HCT116 (cell line): ENCODE data around the gene NUDT2. TPM values are rescaled to one million over a fixed set of nuclear protein-coding genes. Genes with fewer than 3 reads are reported as not detected.

ENCODE experiments used
- ATAC-seq: fragments of 200-7000 bp; cut with Tn5 transposase; 2 replicates; pipeline ENCODE4 v1.9.1; 2020; ENCODE audit warnings: mild to moderate bottlenecking, moderate library complexity
- BruUV-seq: library from RNA; stranded (reverse); fragments of 400-500 nt; replicated peaks from 2 replicates; lab custom pipeline; 2021; lab: Mats Ljungman, UMichigan
- CTCF ChIA-PET: fragments of 300-600 bp; sonication (Branson Sonifier 250); formaldehyde crosslinking; loops from one replicate; lab custom pipeline; 2021; ENCODE audit warnings: antibody characterized with exemption; lab: Charles Lee
- POLR2A ChIA-PET: fragments of 300-600, 350-600 bp; sonication (Branson Sonifier 250); formaldehyde crosslinking; loops from one replicate; lab custom pipeline; 2021; ENCODE audit warnings: antibody characterized with exemption; lab: Charles Lee
- RAD21 ChIA-PET, 2 experiments: fragments of 300-600 bp; sonication (Branson Sonifier 250); formaldehyde crosslinking; loops; one replicate each; lab custom pipeline; 2023; ENCODE audit warnings: low total read pairs in 2 of 2; ENCODE audit not compliant: uncharacterized antibody in 2 of 2, unreplicated experiment in 2 of 2, low non-redundant PET in 1 of 2; lab: Charles Lee
- DNase-seq: peaks from one replicate; pipeline ENCODE4 v3.0.0-alpha.2; 2010; ENCODE audit warnings: low read depth, low spot score
- H2AFZ ChIP-seq: fragments of 200-600 bp; shearing (Covaris generic), sonication (generic); 2 replicates; pipeline ENCODE4 v1.6.1; 2017; ENCODE audit warnings: low read depth, mixed run types, mixed read lengths, antibody characterized with exemption, low read length; ENCODE audit not compliant: poor library complexity, severe bottlenecking
- H3K27ac ChIP-seq: 2 replicates; pipeline ENCODE4 v1.5.1; 2012; ENCODE audit warnings: low read depth, low read length
- H3K27me3 ChIP-seq: fragments of 200-600 bp; sonication (generic); 2 replicates; pipeline ENCODE4 v1.6.1; 2016; ENCODE audit warnings: mixed run types, low read length, mixed read lengths; ENCODE audit not compliant: insufficient read depth
- H3K36me3 ChIP-seq, 2 experiments: fragments of 200-500 bp in 1 of 2; fragments of 200-600 bp in 1 of 2; sonication (Bioruptor generic) in 1 of 2; sonication (generic) in 1 of 2; 2 replicates each; pipeline versions ENCODE4 v1.5.1 to v1.6.1; 2014 to 2016; ENCODE audit warnings: low read length in 2 of 2, inconsistent platforms in 1 of 2, mixed read lengths in 1 of 2, mixed run types in 1 of 2; ENCODE audit not compliant: insufficient read depth in 2 of 2, control insufficient read depth in 1 of 2
- H3K4me1 ChIP-seq, 2 experiments: fragments of 200-600 bp in 1 of 2; sonication (generic) in 1 of 2; 2 replicates each; pipeline versions ENCODE4 v1.5.1 to v1.6.1; 2012 to 2017; ENCODE audit warnings: low read length in 2 of 2, inconsistent platforms in 1 of 2, mild to moderate bottlenecking in 1 of 2, mixed read lengths in 1 of 2, mixed run types in 1 of 2, moderate library complexity in 1 of 2; ENCODE audit not compliant: insufficient read depth in 2 of 2, control insufficient read depth in 1 of 2
- H3K4me2 ChIP-seq: fragments of 200-600 bp; sonication (generic); 2 replicates; pipeline ENCODE4 v1.6.1; 2017; ENCODE audit warnings: mixed run types, low read length, mixed read lengths
- H3K4me3 ChIP-seq, 2 experiments: fragments of 200-600 bp in 1 of 2; sonication (generic) in 1 of 2; replicated peaks in 1 of 2; 2 replicates each; pipeline ENCODE4 v1.5.1; 2011 to 2016; ENCODE audit warnings: low read length in 2 of 2, control low read depth in 1 of 2, low read depth in 1 of 2, mild to moderate bottlenecking in 1 of 2, mixed read lengths in 1 of 2, mixed run types in 1 of 2
- H3K79me2 ChIP-seq: fragments of 200-600 bp; sonication (generic); 2 replicates; pipeline ENCODE4 v1.6.1; 2017; ENCODE audit warnings: mild to moderate bottlenecking, mixed run types, low read length, moderate library complexity, mixed read lengths; ENCODE audit not compliant: insufficient read depth
- H3K9ac ChIP-seq: fragments of 200-600 bp; sonication (generic); 2 replicates; pipeline ENCODE4 v1.6.1; 2016; ENCODE audit warnings: low read length, mixed read lengths
- H3K9me2 ChIP-seq: fragments of 200-600 bp; sonication (generic), shearing (Covaris generic); 2 replicates; pipeline ENCODE4 v1.6.1; 2017; ENCODE audit warnings: mixed run types, mild to moderate bottlenecking, moderate library complexity; ENCODE audit not compliant: insufficient read depth
- H3K9me3 ChIP-seq, 2 experiments: fragments of 200-500 bp in 1 of 2; fragments of 200-600 bp in 1 of 2; sonication (Bioruptor generic) in 1 of 2; sonication (generic) in 1 of 2; 2 replicates each; pipeline ENCODE4 v1.6.1; 2014 to 2017; ENCODE audit warnings: low read length in 2 of 2, mixed read lengths in 2 of 2, inconsistent platforms in 1 of 2, low read depth in 1 of 2, mild to moderate bottlenecking in 1 of 2, mixed run types in 1 of 2, moderate library complexity in 1 of 2; ENCODE audit not compliant: control insufficient read depth in 1 of 2, insufficient read depth in 1 of 2
- H4K20me1 ChIP-seq: fragments of 200-600 bp; sonication (generic), shearing (Covaris generic); 2 replicates; pipeline ENCODE4 v1.6.1; 2017; ENCODE audit warnings: mixed run types, mild to moderate bottlenecking, moderate library complexity; ENCODE audit not compliant: insufficient read depth
- ATF3 ChIP-seq: IDR thresholded peaks from 2 replicates; pipeline ENCODE4 v1.6.1; 2012
- CTCF ChIP-seq, 3 experiments: fragments of 200-600 bp in 1 of 3; sonication (generic) in 1 of 3; IDR thresholded peaks in 2 of 3; conservative IDR thresholded peaks in 1 of 3; 2 replicates each; pipeline ENCODE4 v1.5.1; 2012 to 2017; ENCODE audit warnings: low read depth in 2 of 3, low read length in 2 of 3, antibody characterized with exemption in 1 of 3, borderline replicate concordance in 1 of 3, control low read depth in 1 of 3, mild to moderate bottlenecking in 1 of 3, mixed read lengths in 1 of 3, mixed run types in 1 of 3, moderate library complexity in 1 of 3; ENCODE audit not compliant: insufficient read depth in 1 of 3
- EGR1 ChIP-seq: IDR thresholded peaks from 2 replicates; pipeline ENCODE4 v1.6.1; 2012; ENCODE audit warnings: low read depth
- REST ChIP-seq: IDR thresholded peaks from 2 replicates; pipeline ENCODE4 v1.6.1; 2012; ENCODE audit warnings: low read depth
- SIN3A ChIP-seq: IDR thresholded peaks from 2 replicates; pipeline ENCODE4 v1.6.1; 2012; ENCODE audit warnings: low read depth
- SP1 ChIP-seq: IDR thresholded peaks from 2 replicates; pipeline ENCODE4 v1.6.1; 2012; ENCODE audit warnings: low read depth
- YY1 ChIP-seq: IDR thresholded peaks from 2 replicates; pipeline ENCODE4 v1.6.1; 2011; ENCODE audit warnings: low read length, low read depth, moderate library complexity, mild to moderate bottlenecking; ENCODE audit not compliant: insufficient replicate concordance; ENCODE audit errors: extremely low read depth
- ZBTB33 ChIP-seq: IDR thresholded peaks from 2 replicates; pipeline ENCODE4 v1.6.1; 2011; ENCODE audit warnings: mild to moderate bottlenecking, low read length, moderate library complexity; ENCODE audit not compliant: insufficient replicate concordance; ENCODE audit errors: extremely low read depth
- ZNF274 ChIP-seq: fragments of 200-500 bp; sonication (Bioruptor generic); IDR thresholded peaks from 2 replicates; pipeline ENCODE4 v1.6.1; 2014; ENCODE audit warnings: mild to moderate bottlenecking, low read depth, low read length, inconsistent platforms
- intact Hi-C: fragments of 100-400 bp; cut with micrococcal nuclease; formaldehyde crosslinking; loops from 2 replicates; pipeline ENCODE4 v1.10.0; 2022
- total RNA-seq: library from RNA; stranded (reverse); gene quantifications from one replicate; pipeline ENCODE4 v1.2.1, GENCODE V29; 2021; ENCODE audit not compliant: unreplicated experiment

Gene NUDT2
- total RNA-seq, 1 experiment from 2014 or later = 39.3 TPM

GRCh38 chr9:34362614-34363214 is 33.3 kb downstream of the NUDT2 start:
- H3K27me3 ChIP-seq = no peaks in the 10 kb centered on the region
- intact Hi-C loops = no loop called here
- ChIA-PET RAD21 (no interaction called here), CTCF (no interaction called here), POLR2A (no interaction called here)
- no peaks in the 10 kb centered on the region for H3K36me3 ChIP-seq
- ATAC-seq (no peak), DNase-seq (no peak)
- no peaks in the 10 kb centered on the region for H4K20me1 ChIP-seq
- TF ChIP-seq SP1 = no peak
- TF ChIP-seq SIN3A = no peak
- no peak for TF ChIP-seq ZNF274
- no peak for TF ChIP-seq EGR1
- no peak for TF ChIP-seq ZBTB33
- H3K9me2 ChIP-seq = no peaks in the 10 kb centered on the region
- no peak overlapping the region for H3K4me2 ChIP-seq
- H3K9me3 ChIP-seq = no peaks in the 10 kb centered on the region
- no peak overlapping the region for H3K4me3 ChIP-seq
- no peaks in the 10 kb centered on the region for H3K79me2 ChIP-seq
- no peak overlapping the region for H3K27ac ChIP-seq
- H3K9ac ChIP-seq = no peak overlapping the region
- H3K4me1 ChIP-seq = no peaks in the 10 kb centered on the region
- no peak overlapping the region for H2AFZ ChIP-seq
- no TSS peak for BruUV-seq

- no peak overlapping the region for H2AFZ ChIP-seq
- no peaks in the 10 kb centered on the region for H3K4me1 ChIP-seq
- ATAC-seq (no peak), DNase-seq (no peak)
- H3K4me2 ChIP-seq = no peak overlapping the region
- H3K4me3 ChIP-seq = no peak overlapping the region
- H4K20me1 ChIP-seq = no peaks in the 10 kb centered on the region
- no peaks in the 10 kb centered on the region for H3K36me3 ChIP-seq
- H3K9ac ChIP-seq = no peak overlapping the region
- intact Hi-C loops = no loop called here
- ChIA-PET CTCF (no interaction called here), POLR2A (no interaction called here), RAD21 (no interaction called here)
- H3K9me3 ChIP-seq = no peaks in the 10 kb centered on the region
- H3K9me2 ChIP-seq = no peaks in the 10 kb centered on the region
- H3K79me2 ChIP-seq = no peaks in the 10 kb centered on the region
- H3K27me3 ChIP-seq = no peaks in the 10 kb centered on the region
- H3K27ac ChIP-seq = no peak overlapping the region
- no TSS peak for BruUV-seq
- TF ChIP-seq CTCF (IDR thresholded peaks at IDR 0.05 in 2 of 3, conservative IDR thresholded peaks at IDR 0.05 in 1 of 3; ENCODE audit: borderline replicate concordance in 1 of 3, insufficient read depth in 1 of 3, low read depth in 2 of 3, low read length in 2 of 3) (no peak), YY1 (no peak), REST (no peak), ATF3 (no peak)
Measured at GRCh38 chr9:34363619-34364351, 34.4 kb downstream of the NUDT2 start.
